ENCODE measurements around the gene VEGFA. TPM values are rescaled to one million over a fixed set of nuclear protein-coding genes. Genes with fewer than 3 reads are reported as not detected.

Gene VEGFA
- total RNA-seq, 1 donor from 2014 or later: 29.0 TPM

DNA sequence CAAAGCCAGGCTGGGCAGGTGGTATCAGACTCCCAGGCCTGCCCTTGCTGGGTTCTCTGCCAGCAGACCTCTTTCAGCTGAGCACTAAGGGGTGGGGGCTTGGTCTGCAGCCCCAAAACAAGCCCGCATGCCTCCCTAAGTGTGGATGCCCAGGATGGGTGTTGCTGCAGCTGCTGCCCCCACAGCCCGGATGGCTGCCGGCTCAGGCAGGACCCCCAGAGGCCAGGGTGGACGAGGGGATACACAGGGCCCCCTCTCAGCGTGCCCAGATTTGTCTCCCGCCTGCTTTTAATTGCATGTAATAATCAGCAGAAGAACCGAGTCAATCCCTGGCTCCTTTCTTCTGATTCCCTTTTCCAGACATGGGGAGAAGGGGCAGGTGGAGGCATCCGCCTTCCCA is 60.8 kb downstream of the VEGFA start:
- Mint-ChIP-seq H3K9me3 (no peaks in the 10 kb centered on the region), H3K27me3 (peaks cover 9% of the 10 kb centered on the region), H3K36me3 (ENCODE audit: low read depth) (no peaks in the 10 kb centered on the region), H3K27ac (no peak overlapping the region), H3K4me3 (no peak overlapping the region), H3K4me1 (no peaks in the 10 kb centered on the region)
- intact Hi-C loops (cut with micrococcal nuclease): no loop called here
- ChIA-PET CTCF (no interaction called here), POLR2A (no interaction called here)
- TF ChIP-seq, protein P1, sequence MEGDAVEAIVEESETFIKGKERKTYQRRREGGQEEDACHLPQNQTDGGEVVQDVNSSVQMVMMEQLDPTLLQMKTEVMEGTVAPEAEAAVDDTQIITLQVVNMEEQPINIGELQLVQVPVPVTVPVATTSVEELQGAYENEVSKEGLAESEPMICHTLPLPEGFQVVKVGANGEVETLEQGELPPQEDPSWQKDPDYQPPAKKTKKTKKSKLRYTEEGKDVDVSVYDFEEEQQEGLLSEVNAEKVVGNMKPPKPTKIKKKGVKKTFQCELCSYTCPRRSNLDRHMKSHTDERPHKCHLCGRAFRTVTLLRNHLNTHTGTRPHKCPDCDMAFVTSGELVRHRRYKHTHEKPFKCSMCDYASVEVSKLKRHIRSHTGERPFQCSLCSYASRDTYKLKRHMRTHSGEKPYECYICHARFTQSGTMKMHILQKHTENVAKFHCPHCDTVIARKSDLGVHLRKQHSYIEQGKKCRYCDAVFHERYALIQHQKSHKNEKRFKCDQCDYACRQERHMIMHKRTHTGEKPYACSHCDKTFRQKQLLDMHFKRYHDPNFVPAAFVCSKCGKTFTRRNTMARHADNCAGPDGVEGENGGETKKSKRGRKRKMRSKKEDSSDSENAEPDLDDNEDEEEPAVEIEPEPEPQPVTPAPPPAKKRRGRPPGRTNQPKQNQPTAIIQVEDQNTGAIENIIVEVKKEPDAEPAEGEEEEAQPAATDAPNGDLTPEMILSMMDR (IDR thresholded peaks at IDR 0.05): no peak
- ATAC-seq (ENCODE audit: low read depth) (no peak), DNase-seq (no peak)

DNA sequence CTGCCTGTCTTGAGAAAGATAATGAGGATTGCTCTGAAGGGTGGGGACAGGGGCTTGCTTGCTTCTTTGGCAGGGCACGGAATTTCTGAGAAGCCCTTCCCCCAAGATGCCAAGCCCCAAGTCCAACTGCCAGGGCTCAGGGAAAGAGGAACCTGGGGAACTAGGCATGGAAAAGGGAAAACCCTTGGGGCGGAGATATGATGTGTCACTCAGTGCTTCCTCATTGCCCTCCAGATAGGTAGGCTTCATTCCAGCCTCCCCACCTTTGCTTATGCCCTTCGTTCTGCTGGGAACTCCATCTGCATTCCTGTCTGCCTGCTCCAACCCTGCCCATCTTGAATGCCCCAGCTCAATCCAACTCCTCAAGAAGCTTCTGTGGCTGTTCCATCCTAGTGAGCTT is 61.2 kb downstream of the VEGFA start:
- ATAC-seq (ENCODE audit: low read depth): no peak
- H3K4me1 Mint-ChIP-seq: no peaks in the 10 kb centered on the region
- no peak overlapping the region for H3K4me3 Mint-ChIP-seq
- POLR2A ChIA-PET: no interaction called here
- peaks cover 10% of the 10 kb centered on the region for H3K27me3 Mint-ChIP-seq
- intact Hi-C loops (cut with micrococcal nuclease): no loop called here
- no peak overlapping the region for H3K27ac Mint-ChIP-seq
- CTCF ChIA-PET: no interaction called here
- DNase-seq: no peak
- H3K36me3 Mint-ChIP-seq (ENCODE audit: low read depth): no peaks in the 10 kb centered on the region
- TF ChIP-seq, protein P1 (IDR thresholded peaks at IDR 0.05): no peak
- H3K9me3 Mint-ChIP-seq: no peaks in the 10 kb centered on the region

GRCh38 chr6:43833223-43833995 is 63.4 kb downstream of the VEGFA start:
- ChIA-PET POLR2A (no interaction called here), CTCF (no interaction called here)
- Mint-ChIP-seq H3K4me3 (no peak overlapping the region), H3K9me3 (no peaks in the 10 kb centered on the region), H3K4me1 (no peaks in the 10 kb centered on the region), H3K27ac (no peak overlapping the region), H3K27me3 (peaks cover 13% of the 10 kb centered on the region), H3K36me3 (ENCODE audit: low read depth) (no peaks in the 10 kb centered on the region)
- ATAC-seq (ENCODE audit: low read depth) (no peak), DNase-seq (no peak)
- intact Hi-C loops (cut with micrococcal nuclease): no loop called here
- TF ChIP-seq, protein P1 (IDR thresholded peaks at IDR 0.05): no peak

GRCh38 chr6:43833996-43834390 is 64.0 kb downstream of the VEGFA start:
- no peaks in the 10 kb centered on the region for H3K9me3 Mint-ChIP-seq
- no peaks in the 10 kb centered on the region for H3K4me1 Mint-ChIP-seq
- no peak overlapping the region for H3K4me3 Mint-ChIP-seq
- no peak for DNase-seq
- POLR2A ChIA-PET: no interaction called here
- no peak overlapping the region for H3K27ac Mint-ChIP-seq
- H3K27me3 Mint-ChIP-seq: peaks cover 13% of the 10 kb centered on the region
- CTCF ChIA-PET: no interaction called here
- H3K36me3 Mint-ChIP-seq (ENCODE audit: low read depth): no peaks in the 10 kb centered on the region
- TF ChIP-seq, protein P1 (IDR thresholded peaks at IDR 0.05): no peak
- ATAC-seq (ENCODE audit: low read depth): no peak
- intact Hi-C loops (cut with micrococcal nuclease): no loop called here

- Mint-ChIP-seq H3K36me3 (ENCODE audit: low read depth) (no peaks in the 10 kb centered on the region), H3K4me1 (no peaks in the 10 kb centered on the region), H3K9me3 (no peaks in the 10 kb centered on the region), H3K4me3 (no peak overlapping the region), H3K27me3 (peaks cover 10% of the 10 kb centered on the region), H3K27ac (no peak overlapping the region)
- intact Hi-C loops (cut with micrococcal nuclease): loop anchor here (1.0 kb wide), 1 partner anchor 43 kb away; no protein-coding TSS in a partner anchor
- ChIA-PET POLR2A (no interaction called here), CTCF (no interaction called here)
- TF ChIP-seq, protein P1 (IDR thresholded peaks at IDR 0.05): no peak
- ATAC-seq (ENCODE audit: low read depth) (no peak), DNase-seq (no peak)
These were observed 64.6 kb downstream of the VEGFA start for GRCh38 chr6:43834528-43835155.
